Measurements from ENCODE around the gene PSMB2.

PSMB2 gene

DNA sequence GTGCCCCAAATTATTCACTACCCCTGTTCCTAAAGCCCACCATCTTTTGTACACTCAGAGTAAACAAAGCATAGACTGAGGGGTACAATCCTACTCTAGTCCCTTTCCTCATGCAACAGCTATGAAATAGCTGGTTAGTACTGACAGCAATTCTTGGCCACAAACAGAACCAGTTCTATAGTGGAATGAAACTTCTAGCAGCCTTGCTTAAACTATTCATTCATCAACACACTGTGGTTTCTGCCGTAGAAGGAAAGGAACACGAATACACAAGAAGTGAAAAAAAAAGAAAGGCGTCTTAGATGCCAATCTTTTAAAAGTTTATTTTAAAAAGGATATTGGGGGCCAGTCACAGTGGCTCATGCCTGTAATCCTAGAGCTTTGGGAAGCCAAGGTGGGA is 9.9 kb downstream of the PSMB2 start:
- H3K9me3 ChIP-seq (ENCODE audit: low read length), result no peaks in the 10 kb centered on the region
- H3K4me3 ChIP-seq (ENCODE audit: low read length), result no peak overlapping the region
- H2AFZ ChIP-seq (ENCODE audit: low read depth, low read length), result no peak overlapping the region
- no peaks in the 10 kb centered on the region for H3K27me3 ChIP-seq (ENCODE audit: insufficient read depth, low read length)
- no peaks in the 10 kb centered on the region for H3K4me1 ChIP-seq (ENCODE audit: insufficient read depth, low read length)
- H3K36me3 ChIP-seq (ENCODE audit: insufficient read depth, low read length), result peaks cover 90% of the 10 kb centered on the region

DNA sequence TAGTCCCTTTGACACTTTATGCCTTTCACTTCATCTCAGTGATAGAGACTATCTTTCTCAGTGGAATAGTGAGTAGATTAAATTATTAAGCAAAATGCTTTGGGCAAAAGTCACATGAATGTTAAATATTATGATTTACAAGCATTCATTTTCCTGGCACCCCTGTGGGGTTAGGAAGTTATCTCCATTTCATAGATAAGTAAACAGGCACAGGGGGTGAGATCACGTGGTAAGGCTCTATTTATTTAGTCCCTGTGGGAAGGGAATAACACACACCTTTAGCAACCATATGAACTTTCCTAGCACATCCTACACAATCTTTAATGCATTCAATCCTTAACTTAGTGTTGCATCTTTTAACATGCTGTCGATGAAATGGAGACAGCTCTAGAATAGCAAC is 12.3 kb downstream of the PSMB2 start:
- Histone ChIP-seq H3K4me3 (ENCODE audit: low read length) (no peak overlapping the region), H3K27me3 (ENCODE audit: insufficient read depth, low read length) (no peaks in the 10 kb centered on the region), H2AFZ (ENCODE audit: low read depth, low read length) (no peak overlapping the region), H3K9me3 (ENCODE audit: low read length) (no peaks in the 10 kb centered on the region), H3K36me3 (ENCODE audit: insufficient read depth, low read length) (peaks cover 73% of the 10 kb centered on the region), H3K4me1 (ENCODE audit: insufficient read depth, low read length) (no peaks in the 10 kb centered on the region)

DNA sequence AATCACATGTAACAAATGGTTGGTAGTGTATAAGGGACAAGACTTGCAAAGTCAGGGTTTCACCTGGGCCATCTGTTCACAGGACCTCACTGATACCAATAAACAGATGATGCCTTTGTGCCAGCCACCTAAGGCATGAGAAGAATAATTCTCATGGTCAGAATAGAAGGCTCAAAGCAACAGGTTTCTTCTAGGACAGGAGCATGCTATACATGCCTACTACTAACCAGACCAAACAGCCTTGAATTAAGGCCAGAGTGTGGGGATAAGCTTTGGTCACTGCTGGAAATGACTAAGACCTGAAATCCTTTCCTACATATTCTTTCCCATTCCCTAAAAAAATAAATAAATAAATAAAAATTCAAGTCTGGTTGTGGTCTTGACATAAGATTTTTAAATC is 17.5 kb downstream of the PSMB2 start:
- Histone ChIP-seq H3K9me3 (ENCODE audit: low read length) (no peaks in the 10 kb centered on the region), H3K27me3 (ENCODE audit: insufficient read depth, low read length) (no peaks in the 10 kb centered on the region), H3K36me3 (ENCODE audit: insufficient read depth, low read length) (peaks cover 46% of the 10 kb centered on the region), H2AFZ (ENCODE audit: low read depth, low read length) (no peak overlapping the region), H3K4me3 (ENCODE audit: low read length) (no peak overlapping the region), H3K4me1 (ENCODE audit: insufficient read depth, low read length) (no peaks in the 10 kb centered on the region)

DNA sequence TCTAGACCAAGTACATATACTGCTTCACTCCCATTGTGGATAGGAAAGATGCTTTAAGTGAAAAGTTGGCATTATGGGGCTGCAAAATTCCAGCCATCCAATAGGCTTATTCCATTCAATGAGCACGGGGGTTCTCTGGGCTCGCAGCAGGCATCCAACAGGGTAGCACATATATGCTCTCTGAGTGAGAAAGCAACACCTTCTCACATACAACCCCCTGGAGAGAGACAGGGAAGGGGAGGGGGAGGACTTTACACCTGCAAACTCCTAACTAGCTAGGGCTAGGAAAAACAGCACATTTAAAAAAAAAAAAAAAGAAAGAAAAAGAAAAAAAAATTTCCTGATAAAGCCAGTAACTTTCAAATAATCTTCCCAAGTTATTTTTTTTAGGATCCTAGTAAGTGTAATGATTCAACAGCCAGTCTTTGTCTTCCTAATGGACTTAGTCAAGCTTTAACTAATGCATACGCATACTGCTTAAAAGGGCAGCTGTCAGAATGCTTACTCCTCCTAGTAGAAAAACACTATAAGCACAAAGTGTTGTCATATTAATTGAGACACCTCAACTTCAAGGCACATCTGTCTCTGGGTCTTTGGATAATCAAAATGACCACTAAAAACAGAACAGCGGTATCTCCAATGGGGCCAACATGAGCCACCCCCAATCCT is 18.7 kb downstream of the PSMB2 start:
- H3K4me3 ChIP-seq (ENCODE audit: low read length), result no peak overlapping the region
- H3K27me3 ChIP-seq (ENCODE audit: insufficient read depth, low read length), result no peaks in the 10 kb centered on the region
- H3K4me1 ChIP-seq (ENCODE audit: insufficient read depth, low read length), result no peaks in the 10 kb centered on the region
- H2AFZ ChIP-seq (ENCODE audit: low read depth, low read length), result no peak overlapping the region
- H3K36me3 ChIP-seq (ENCODE audit: insufficient read depth, low read length), result peaks cover 47% of the 10 kb centered on the region
- no peaks in the 10 kb centered on the region for H3K9me3 ChIP-seq (ENCODE audit: low read length)

DNA sequence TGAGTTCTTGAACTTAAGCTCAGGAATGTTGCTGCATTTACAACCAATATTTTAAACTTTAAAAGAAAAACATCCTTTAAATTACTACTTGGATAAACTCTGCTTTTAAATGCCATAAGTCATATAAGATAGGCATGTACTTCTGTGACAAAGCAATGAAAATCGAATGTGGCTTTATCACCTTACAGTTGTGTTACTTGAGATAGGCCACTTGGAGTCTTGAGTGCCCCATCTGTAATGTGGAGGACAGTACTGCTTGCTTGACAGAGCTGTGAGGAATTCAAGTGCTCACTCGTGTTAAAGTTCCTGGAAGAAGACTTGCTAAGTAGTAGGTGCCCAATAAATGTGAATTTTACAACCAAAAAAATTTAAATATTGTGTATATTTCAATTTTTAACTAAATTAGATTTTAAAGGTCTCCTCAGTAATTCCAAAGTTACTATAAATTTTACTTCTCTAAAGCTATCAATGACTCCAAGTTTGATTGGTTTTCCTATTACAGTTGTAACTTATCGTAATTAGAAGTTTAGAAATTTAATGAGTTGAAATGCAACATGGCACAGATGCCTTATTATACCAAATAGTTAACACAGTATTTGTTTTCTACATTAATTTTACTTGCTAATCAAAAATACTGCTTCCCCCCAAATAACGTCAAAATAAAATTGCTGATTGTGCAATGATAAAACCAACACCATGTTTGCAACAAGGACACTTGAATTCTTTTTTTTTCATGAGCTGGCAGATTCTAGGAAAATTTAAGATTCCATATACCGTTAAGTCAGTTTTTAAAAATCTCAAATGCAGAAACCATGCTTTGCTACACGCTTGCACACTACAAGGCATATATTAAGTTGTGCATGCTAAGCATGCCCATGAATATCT is 21.8 kb downstream of the PSMB2 start:
- Histone ChIP-seq H3K36me3 (ENCODE audit: insufficient read depth, low read length) (peaks cover 52% of the 10 kb centered on the region), H3K27me3 (ENCODE audit: insufficient read depth, low read length) (no peaks in the 10 kb centered on the region), H3K9me3 (ENCODE audit: low read length) (no peaks in the 10 kb centered on the region), H3K4me1 (ENCODE audit: insufficient read depth, low read length) (no peaks in the 10 kb centered on the region), H3K4me3 (ENCODE audit: low read length) (no peak overlapping the region), H2AFZ (ENCODE audit: low read depth, low read length) (no peak overlapping the region)

DNA sequence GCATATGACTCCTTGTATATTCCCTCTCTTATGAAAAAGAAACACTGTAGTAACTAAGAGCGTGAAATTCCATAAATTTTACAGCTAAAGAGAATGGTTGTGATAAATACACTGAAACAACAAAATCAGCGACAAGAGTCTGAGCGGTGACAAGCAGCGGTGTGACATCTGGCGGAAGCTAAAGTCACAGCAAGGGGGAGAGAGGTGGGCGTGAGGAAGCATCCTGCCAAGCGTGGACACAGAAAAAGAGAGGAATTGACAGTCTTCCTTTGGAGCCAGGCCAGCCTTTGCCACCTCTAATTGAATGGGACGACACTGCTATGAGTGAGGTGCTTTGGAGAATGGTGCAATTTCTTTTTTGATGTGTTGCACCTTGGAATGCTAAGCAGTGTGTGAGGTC is 25.9 kb downstream of the PSMB2 start:
- Histone ChIP-seq H3K4me3 (ENCODE audit: low read length) (no peak overlapping the region), H3K27me3 (ENCODE audit: insufficient read depth, low read length) (no peaks in the 10 kb centered on the region), H2AFZ (ENCODE audit: low read depth, low read length) (no peak overlapping the region), H3K4me1 (ENCODE audit: insufficient read depth, low read length) (no peaks in the 10 kb centered on the region), H3K9me3 (ENCODE audit: low read length) (no peaks in the 10 kb centered on the region), H3K36me3 (ENCODE audit: insufficient read depth, low read length) (peaks cover 68% of the 10 kb centered on the region)

DNA sequence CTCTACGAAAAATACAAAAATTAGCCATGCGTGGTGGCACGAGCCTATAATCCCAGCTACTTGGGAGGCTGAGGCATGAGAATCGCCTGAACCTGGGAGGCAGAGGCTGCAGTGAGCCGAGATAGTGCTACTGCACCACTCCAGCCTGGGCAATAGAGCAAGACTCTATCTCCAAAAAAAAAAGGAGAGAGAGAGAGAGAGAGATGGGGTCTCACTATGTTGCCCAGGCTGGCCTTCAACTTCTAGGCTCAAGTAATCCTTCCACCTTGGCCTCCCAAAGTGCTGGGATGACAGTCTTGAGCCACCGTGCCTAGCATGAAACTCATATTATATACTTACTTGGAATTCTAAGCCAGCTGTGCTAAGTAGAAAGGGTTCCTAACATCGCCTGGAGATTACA is 29.7 kb downstream of the PSMB2 start:
- Histone ChIP-seq H2AFZ (ENCODE audit: low read depth, low read length) (no peak overlapping the region), H3K9me3 (ENCODE audit: low read length) (peaks cover 1% of the 10 kb centered on the region), H3K36me3 (ENCODE audit: insufficient read depth, low read length) (peaks cover 74% of the 10 kb centered on the region), H3K4me1 (ENCODE audit: insufficient read depth, low read length) (no peaks in the 10 kb centered on the region), H3K27me3 (ENCODE audit: insufficient read depth, low read length) (no peaks in the 10 kb centered on the region), H3K4me3 (ENCODE audit: low read length) (no peak overlapping the region)

DNA sequence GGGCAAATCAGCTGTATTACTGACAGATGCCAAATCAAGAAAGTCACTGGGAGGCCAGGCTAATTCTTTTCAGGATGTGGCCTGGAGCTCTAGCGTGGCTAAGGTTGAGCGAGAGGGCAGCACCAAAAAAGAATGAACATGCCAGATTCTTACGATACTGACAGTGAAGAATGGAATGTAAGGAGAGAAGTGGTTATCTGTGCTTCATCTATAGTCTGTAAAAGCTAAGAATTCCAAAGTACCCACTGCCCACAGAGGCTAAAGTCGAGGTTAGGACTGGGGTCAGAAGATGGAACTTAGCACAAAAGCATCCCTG is 35.5 kb downstream of the PSMB2 start:
- peaks cover 72% of the 10 kb centered on the region for H3K36me3 ChIP-seq (ENCODE audit: insufficient read depth, low read length)

DNA sequence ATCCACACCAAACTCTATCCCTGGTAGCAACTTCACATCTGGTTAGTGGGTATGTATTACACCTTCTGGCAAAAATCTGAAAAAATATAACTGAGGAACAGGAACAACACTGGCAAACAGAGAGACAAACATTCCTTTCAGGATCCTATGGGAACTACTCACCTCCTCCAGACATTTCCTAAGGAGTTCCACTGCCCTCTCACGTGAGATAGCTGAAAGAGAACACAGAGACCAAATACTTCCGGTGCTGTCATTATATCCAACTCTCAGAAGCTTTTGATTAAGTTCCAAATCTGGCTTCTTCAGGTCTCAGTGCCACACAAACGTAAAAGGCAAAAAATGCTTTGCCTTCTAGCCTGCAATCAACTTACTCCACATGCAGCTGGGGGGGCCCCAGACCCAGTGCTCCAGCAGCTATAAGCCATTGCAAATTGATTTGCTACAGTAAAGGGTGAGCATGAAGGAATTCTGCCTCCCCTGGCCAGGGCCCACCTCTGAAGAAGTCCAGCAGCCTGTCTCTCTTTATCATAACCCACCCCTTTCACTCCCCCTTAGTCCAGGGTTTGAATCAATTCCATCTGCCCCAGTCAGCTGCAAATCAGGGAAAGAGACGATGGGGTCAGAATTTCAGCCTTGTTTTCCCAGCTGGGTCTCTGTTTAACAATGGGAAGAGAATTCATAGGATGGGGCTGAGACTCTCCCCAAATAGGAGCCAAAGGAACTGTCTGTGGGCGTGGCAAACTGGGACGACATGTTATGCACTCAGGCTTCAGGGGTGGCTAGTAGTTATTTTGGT is 36.1 kb downstream of the PSMB2 start:
- Histone ChIP-seq H3K4me3 (ENCODE audit: low read length) (no peak overlapping the region), H3K4me1 (ENCODE audit: insufficient read depth, low read length) (peaks cover 19% of the 10 kb centered on the region), H3K9me3 (ENCODE audit: low read length) (peaks cover 1% of the 10 kb centered on the region), H3K27me3 (ENCODE audit: insufficient read depth, low read length) (no peaks in the 10 kb centered on the region), H3K36me3 (ENCODE audit: insufficient read depth, low read length) (peaks cover 70% of the 10 kb centered on the region), H2AFZ (ENCODE audit: low read depth, low read length) (no peak overlapping the region)

More for the DNA sequence above, 35.5 kb downstream of the PSMB2 start:
- H3K4me1 ChIP-seq (ENCODE audit: insufficient read depth, low read length), result peaks cover 19% of the 10 kb centered on the region
- H3K4me3 ChIP-seq (ENCODE audit: low read length), result no peak overlapping the region
- no peak overlapping the region for H2AFZ ChIP-seq (ENCODE audit: low read depth, low read length)
- H3K9me3 ChIP-seq (ENCODE audit: low read length), result peaks cover 1% of the 10 kb centered on the region
- no peaks in the 10 kb centered on the region for H3K27me3 ChIP-seq (ENCODE audit: insufficient read depth, low read length)

DNA sequence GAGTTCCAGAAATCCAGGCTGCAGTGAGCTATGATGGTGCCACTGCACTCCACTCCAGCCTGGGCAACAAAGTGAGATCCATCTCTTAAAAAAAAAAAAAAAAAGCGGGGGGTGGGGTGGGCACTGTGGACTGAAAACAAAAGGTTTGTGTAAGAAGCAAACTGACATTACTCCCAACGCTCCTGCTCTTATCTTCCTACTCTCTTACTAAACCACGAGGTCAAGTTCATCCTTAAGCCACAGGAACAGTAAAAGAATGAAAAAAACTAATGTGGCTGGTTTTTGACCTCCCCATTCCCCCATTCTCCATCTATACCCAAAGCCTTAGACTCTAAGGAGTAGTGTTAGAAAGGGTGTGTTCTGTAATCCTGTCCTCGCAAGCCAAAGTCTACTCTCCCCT is 37.4 kb downstream of the PSMB2 start:
- no peak overlapping the region for H3K4me3 ChIP-seq (ENCODE audit: low read length)
- no peak overlapping the region for H2AFZ ChIP-seq (ENCODE audit: low read depth, low read length)
- peaks cover 19% of the 10 kb centered on the region for H3K4me1 ChIP-seq (ENCODE audit: insufficient read depth, low read length)
- peaks cover 64% of the 10 kb centered on the region for H3K36me3 ChIP-seq (ENCODE audit: insufficient read depth, low read length)
- no peaks in the 10 kb centered on the region for H3K27me3 ChIP-seq (ENCODE audit: insufficient read depth, low read length)
- H3K9me3 ChIP-seq (ENCODE audit: low read length), result peaks cover 1% of the 10 kb centered on the region

DNA sequence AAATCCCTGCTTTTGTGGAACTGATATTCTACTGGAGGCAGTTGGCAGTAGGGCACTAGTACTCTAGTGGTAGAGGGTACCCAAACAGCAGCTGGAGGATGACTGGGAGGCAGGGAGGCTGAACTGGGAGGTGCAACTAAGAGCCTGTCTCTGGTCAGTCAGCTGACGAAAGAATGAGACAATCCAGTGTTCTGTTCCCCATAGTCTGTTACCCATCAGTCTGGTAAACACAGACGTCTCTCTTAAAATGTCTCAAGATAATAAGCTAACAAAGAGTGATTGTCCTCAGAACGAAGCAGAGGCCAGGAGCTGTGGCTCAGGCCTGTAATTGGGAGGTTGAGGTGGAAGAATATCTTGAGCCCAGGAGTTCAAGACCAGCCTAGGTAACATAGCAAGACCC is 37.9 kb downstream of the PSMB2 start:
- peaks cover 19% of the 10 kb centered on the region for H3K4me1 ChIP-seq (ENCODE audit: insufficient read depth, low read length)
- H3K9me3 ChIP-seq (ENCODE audit: low read length), result peaks cover 1% of the 10 kb centered on the region
- no peak overlapping the region for H3K4me3 ChIP-seq (ENCODE audit: low read length)
- H2AFZ ChIP-seq (ENCODE audit: low read depth, low read length), result no peak overlapping the region
- H3K36me3 ChIP-seq (ENCODE audit: insufficient read depth, low read length), result peaks cover 59% of the 10 kb centered on the region
- H3K27me3 ChIP-seq (ENCODE audit: insufficient read depth, low read length), result no peaks in the 10 kb centered on the region

DNA sequence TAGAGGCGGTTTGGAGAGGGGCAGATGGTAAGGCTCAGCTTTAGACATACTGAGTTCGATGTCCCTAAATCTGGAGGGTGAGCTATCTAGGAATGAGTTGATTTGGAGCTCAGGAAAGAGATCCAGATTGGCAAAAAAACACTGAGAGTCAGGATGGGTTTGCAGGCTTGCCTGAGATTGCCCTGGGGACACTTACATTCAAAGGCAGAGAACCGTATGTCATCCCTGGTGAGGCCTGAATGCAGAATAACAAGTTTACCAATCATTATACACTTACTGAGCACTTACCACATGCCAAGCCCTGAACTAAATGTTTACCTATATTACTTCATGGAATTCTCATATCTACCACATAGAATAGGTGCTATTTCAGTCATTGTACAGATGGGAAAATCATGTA is 40.7 kb downstream of the PSMB2 start:
- H2AFZ ChIP-seq (ENCODE audit: low read depth, low read length), result no peak overlapping the region
- H3K4me1 ChIP-seq (ENCODE audit: insufficient read depth, low read length), result peaks cover 10% of the 10 kb centered on the region
- H3K36me3 ChIP-seq (ENCODE audit: insufficient read depth, low read length), result peaks cover 51% of the 10 kb centered on the region
- no peak overlapping the region for H3K4me3 ChIP-seq (ENCODE audit: low read length)
- no peaks in the 10 kb centered on the region for H3K27me3 ChIP-seq (ENCODE audit: insufficient read depth, low read length)
- no peaks in the 10 kb centered on the region for H3K9me3 ChIP-seq (ENCODE audit: low read length)

DNA sequence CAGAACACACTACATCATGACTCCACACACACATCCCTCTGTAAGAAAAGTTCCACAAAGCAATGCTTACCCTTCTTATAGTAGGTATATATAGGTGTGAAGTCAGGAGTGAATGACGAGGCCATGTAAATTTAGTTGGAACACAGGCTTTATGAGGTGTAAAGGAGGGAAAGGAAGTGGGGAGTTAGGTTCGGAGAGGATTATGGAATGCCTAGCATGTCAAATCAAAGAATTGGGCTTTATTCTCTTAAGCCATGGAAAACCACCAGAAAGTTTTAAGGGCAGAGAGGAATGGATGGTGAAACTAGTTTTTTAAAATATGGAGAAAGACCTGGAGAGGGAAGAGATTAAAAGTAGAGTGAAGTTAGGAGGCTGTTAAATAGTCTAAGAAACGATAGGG is 41.9 kb downstream of the PSMB2 start:
- no peak overlapping the region for H2AFZ ChIP-seq (ENCODE audit: low read depth, low read length)
- no peak overlapping the region for H3K4me3 ChIP-seq (ENCODE audit: low read length)
- no peaks in the 10 kb centered on the region for H3K9me3 ChIP-seq (ENCODE audit: low read length)
- no peaks in the 10 kb centered on the region for H3K27me3 ChIP-seq (ENCODE audit: insufficient read depth, low read length)
- H3K36me3 ChIP-seq (ENCODE audit: insufficient read depth, low read length), result peaks cover 45% of the 10 kb centered on the region
- H3K4me1 ChIP-seq (ENCODE audit: insufficient read depth, low read length), result no peaks in the 10 kb centered on the region
